ENCODE data around the gene EPB41L5.
"Not testable (repeated sequence)": the region's sequence is repeated elsewhere in the genome, so short reads cannot be mapped to it uniquely, and the experiment has no call there.

Gene EPB41L5

GRCh38 chr2:120123090-120123489 is 110.2 kb downstream of the EPB41L5 start:
- no peak overlapping the region for H3K4me3 ChIP-seq (ENCODE audit: low read length)
- TF ChIP-seq CTCF (IDR thresholded peaks at IDR 0.05; ENCODE audit: insufficient read depth, low read depth, low read length, missing control alignments), result no peak
- DNase-seq (ENCODE audit: low read depth), result no peak

- no peak for TF ChIP-seq CTCF (IDR thresholded peaks at IDR 0.05; ENCODE audit: insufficient read depth, low read depth, low read length, missing control alignments)
- no peak for DNase-seq (ENCODE audit: low read depth)
- no peak overlapping the region for H3K4me3 ChIP-seq (ENCODE audit: low read length)
Measured at GRCh38 chr2:120125195-120125594, 112.3 kb downstream of the EPB41L5 start.

- TF ChIP-seq CTCF (IDR thresholded peaks at IDR 0.05; ENCODE audit: insufficient read depth, low read depth, low read length, missing control alignments), result no peak
- no peak for DNase-seq (ENCODE audit: low read depth)
- no peak overlapping the region for H3K4me3 ChIP-seq (ENCODE audit: low read length)
Measured at GRCh38 chr2:120128216-120128615, 115.3 kb downstream of the EPB41L5 start.

DNA sequence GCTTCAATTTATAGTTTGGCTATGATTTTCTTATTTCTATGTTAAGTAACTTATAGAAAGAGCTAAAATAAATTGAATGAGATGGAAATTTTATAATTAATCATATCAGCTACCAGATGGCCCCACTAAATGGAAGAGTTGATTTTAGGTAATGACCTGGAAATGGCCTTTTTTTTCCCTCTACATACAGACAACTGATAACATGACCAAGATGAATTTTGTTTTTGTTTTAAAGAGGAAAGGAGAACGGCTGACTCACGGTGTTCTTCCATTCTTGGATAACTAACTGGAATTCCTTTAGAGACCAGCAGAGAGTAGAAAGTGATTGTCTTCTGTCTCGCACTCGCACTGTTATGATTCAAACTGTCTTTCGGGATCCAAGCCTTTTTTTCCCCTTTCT is 119.3 kb downstream of the EPB41L5 start:
- TF ChIP-seq CTCF (IDR thresholded peaks at IDR 0.05; ENCODE audit: insufficient read depth, low read depth, low read length, missing control alignments), result no peak
- DNase-seq (ENCODE audit: low read depth), result no peak
- H3K4me3 ChIP-seq (ENCODE audit: low read length), result no peak overlapping the region

- no peak overlapping the region for H3K4me3 ChIP-seq (ENCODE audit: low read length)
- no peak for TF ChIP-seq CTCF (IDR thresholded peaks at IDR 0.05; ENCODE audit: insufficient read depth, low read depth, low read length, missing control alignments)
- DNase-seq (ENCODE audit: low read depth), result no peak
Measured at GRCh38 chr2:120132691-120133090, 119.8 kb downstream of the EPB41L5 start.

- TF ChIP-seq CTCF (IDR thresholded peaks at IDR 0.05; ENCODE audit: insufficient read depth, low read depth, low read length, missing control alignments), result no peak
- DNase-seq (ENCODE audit: low read depth), result peak; percentile 36
Measured at GRCh38 chr2:120133572-120134244, 120.8 kb downstream of the EPB41L5 start.

GRCh38 chr2:120134263-120134662 is 121.4 kb downstream of the EPB41L5 start:
- no peak for TF ChIP-seq CTCF (IDR thresholded peaks at IDR 0.05; ENCODE audit: insufficient read depth, low read depth, low read length, missing control alignments)
- H3K4me3 ChIP-seq (ENCODE audit: low read length), result no peak overlapping the region
- peak; percentile 96 for DNase-seq (ENCODE audit: low read depth)

More at GRCh38 chr2:120133572-120134244, 120.8 kb downstream of the EPB41L5 start:
- H3K4me3 ChIP-seq (ENCODE audit: low read length), result no peak overlapping the region

GRCh38 chr2:120135013-120135412 is 122.1 kb downstream of the EPB41L5 start:
- H3K4me3 ChIP-seq (ENCODE audit: low read length); DNase-seq (ENCODE audit: low read depth): not testable (repeated sequence)

All from epithelial cell of esophagus (primary cell).